Spleen (tissue), 7 donors: ENCODE measurements around the gene SLC25A11.

Experiments used
- POLR2A ChIP-seq, 3 donors: fragments of 450-650 bp; IDR thresholded peaks; one replicate each; pipeline ENCODE4 v1.5.1; 2017; ENCODE audit warnings: antibody characterized with exemption in 3 of 3, mild to moderate bottlenecking in 1 of 3
- POLR2AphosphoS5 ChIP-seq, 3 donors: sonication (generic); formaldehyde crosslinking; IDR thresholded peaks; one replicate each; pipeline ENCODE4 v1.5.1; 2017; ENCODE audit warnings: antibody characterized with exemption in 3 of 3
- TF ChIP-seq, protein P1 (sequence below), 11 experiments: fragments of 200-600 bp in 7 of 11; fragments of 450-650 bp in 4 of 11; sonication (generic) in 4 of 11; IDR thresholded peaks in 8 of 11; conservative IDR thresholded peaks in 3 of 11; 1 replicate in 7 of 11; 2 replicates in 4 of 11; pipeline versions ENCODE4 v1.4.0 to v1.8.0; 2016 to 2021; ENCODE audit warnings: antibody characterized with exemption in 11 of 11, inconsistent platforms in 4 of 11, mild to moderate bottlenecking in 1 of 11
- donor health status: DM: no; HTN: no; CAD: no; lungs with moderate emphysema.
- donor health status: DM: no; HTN: no; CAD: no.
- donor health status: DM: no; HTN: no; CAD: no.

DNA sequence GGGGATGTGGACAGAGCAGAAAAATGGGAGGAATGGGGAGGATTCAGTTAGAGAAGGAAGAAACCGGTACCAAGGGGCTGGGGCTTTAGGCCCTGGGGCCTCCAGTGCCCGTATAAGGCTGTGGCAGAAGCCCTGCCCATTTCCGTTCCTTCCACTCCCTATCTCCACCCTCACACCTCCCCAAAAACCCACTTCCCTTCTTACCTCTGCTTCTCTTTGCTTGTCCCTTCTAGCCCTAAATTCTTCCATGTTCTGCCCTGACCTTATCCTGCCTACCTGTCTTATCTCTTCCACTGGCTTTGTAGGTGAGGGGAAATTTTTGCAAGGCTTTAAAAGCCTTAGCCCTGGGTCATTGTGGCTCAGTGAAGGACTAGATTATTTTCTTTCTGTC, 4.3 kb upstream of the SLC25A11 start:
- TF ChIP-seq, protein P1, sequence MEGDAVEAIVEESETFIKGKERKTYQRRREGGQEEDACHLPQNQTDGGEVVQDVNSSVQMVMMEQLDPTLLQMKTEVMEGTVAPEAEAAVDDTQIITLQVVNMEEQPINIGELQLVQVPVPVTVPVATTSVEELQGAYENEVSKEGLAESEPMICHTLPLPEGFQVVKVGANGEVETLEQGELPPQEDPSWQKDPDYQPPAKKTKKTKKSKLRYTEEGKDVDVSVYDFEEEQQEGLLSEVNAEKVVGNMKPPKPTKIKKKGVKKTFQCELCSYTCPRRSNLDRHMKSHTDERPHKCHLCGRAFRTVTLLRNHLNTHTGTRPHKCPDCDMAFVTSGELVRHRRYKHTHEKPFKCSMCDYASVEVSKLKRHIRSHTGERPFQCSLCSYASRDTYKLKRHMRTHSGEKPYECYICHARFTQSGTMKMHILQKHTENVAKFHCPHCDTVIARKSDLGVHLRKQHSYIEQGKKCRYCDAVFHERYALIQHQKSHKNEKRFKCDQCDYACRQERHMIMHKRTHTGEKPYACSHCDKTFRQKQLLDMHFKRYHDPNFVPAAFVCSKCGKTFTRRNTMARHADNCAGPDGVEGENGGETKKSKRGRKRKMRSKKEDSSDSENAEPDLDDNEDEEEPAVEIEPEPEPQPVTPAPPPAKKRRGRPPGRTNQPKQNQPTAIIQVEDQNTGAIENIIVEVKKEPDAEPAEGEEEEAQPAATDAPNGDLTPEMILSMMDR (IDR thresholded peaks at IDR 0.05 in 8 of 11, conservative IDR thresholded peaks at IDR 0.05 in 3 of 11): no peak
- TF ChIP-seq POLR2AphosphoS5 (IDR thresholded peaks at IDR 0.05) (peak in 1 of 3 donors; percentile 75), POLR2A (IDR thresholded peaks at IDR 0.05) (no peak)
